ENCODE data around the gene UPK3A. TPM values are rescaled to one million over a fixed set of nuclear protein-coding genes. Genes with fewer than 3 reads are reported as not detected.

UPK3A gene
- total RNA-seq, 2 donors from 2014 or later = not detected

DNA sequence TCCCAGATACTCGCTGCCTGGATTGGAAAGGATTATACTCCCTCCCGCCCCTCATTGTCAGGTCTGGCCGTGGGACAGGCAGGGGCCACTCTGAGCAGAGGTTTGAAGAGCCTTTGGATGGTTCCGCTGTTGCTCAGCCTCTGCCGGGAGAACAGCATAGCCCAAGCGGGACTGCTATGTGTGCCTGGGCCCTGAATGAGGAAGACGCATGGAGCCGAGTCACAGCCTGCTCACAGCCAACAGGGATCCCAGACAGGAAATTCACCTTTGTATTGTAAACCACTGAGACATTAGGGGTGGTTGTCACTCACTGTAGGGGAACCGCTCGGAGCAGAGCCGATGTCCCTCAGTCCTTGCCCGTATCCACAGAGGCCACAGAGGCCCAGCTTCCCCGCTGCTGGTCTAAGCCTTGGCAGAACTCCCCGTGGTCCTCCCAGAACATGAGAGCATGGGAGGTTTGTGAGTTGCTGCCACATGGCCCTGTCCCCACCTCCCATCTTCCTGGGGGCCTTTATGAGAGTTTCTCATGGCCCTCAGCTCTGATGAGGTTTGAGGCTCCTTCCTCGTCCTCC, 14.3 kb downstream of the UPK3A start:
- WGBS, 2 experiments (ENCODE audit: insufficient coverage in 1 of 2, insufficient read length in 1 of 2) = 79 to 83% methylated on average over 9 to 15 of the region's 15 CpGs
- H3K4me3 ChIP-seq (ENCODE audit: low read length) = no peak overlapping the region
- H3K4me3 Mint-ChIP-seq = no peak overlapping the region
- H3K9me3 Mint-ChIP-seq = no peaks in the 10 kb centered on the region
- H3K36me3 ChIP-seq (ENCODE audit: control insufficient read depth, insufficient read depth, low read length) = no peaks in the 10 kb centered on the region
- TF ChIP-seq, protein P1, sequence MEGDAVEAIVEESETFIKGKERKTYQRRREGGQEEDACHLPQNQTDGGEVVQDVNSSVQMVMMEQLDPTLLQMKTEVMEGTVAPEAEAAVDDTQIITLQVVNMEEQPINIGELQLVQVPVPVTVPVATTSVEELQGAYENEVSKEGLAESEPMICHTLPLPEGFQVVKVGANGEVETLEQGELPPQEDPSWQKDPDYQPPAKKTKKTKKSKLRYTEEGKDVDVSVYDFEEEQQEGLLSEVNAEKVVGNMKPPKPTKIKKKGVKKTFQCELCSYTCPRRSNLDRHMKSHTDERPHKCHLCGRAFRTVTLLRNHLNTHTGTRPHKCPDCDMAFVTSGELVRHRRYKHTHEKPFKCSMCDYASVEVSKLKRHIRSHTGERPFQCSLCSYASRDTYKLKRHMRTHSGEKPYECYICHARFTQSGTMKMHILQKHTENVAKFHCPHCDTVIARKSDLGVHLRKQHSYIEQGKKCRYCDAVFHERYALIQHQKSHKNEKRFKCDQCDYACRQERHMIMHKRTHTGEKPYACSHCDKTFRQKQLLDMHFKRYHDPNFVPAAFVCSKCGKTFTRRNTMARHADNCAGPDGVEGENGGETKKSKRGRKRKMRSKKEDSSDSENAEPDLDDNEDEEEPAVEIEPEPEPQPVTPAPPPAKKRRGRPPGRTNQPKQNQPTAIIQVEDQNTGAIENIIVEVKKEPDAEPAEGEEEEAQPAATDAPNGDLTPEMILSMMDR (conservative IDR thresholded peaks at IDR 0.05) = no peak
- peaks cover 10% of the 10 kb centered on the region for H3K4me1 Mint-ChIP-seq
- peak; percentile 75 for DNase-seq
- H3K27ac Mint-ChIP-seq = peak overlapping the region; percentile 39
- no peak overlapping the region for H3K27ac ChIP-seq (ENCODE audit: low read depth, low read length)
- no peak overlapping the region for H3K9ac ChIP-seq (ENCODE audit: extremely low read depth, low read length, poor library complexity, severe bottlenecking)
- H3K4me1 ChIP-seq (ENCODE audit: control insufficient read depth, insufficient read depth, low read length) = no peaks in the 10 kb centered on the region
- H3K27me3 Mint-ChIP-seq (ENCODE audit: insufficient read depth) = peaks cover 4% of the 10 kb centered on the region
- H3K27me3 ChIP-seq (ENCODE audit: control insufficient read depth, insufficient read depth, low read length, poor library complexity, severe bottlenecking) = no peaks in the 10 kb centered on the region
- H3K36me3 Mint-ChIP-seq (ENCODE audit: low read depth) = no peaks in the 10 kb centered on the region
- H3K9me3 ChIP-seq (ENCODE audit: control insufficient read depth, low read length) = no peaks in the 10 kb centered on the region

DNA sequence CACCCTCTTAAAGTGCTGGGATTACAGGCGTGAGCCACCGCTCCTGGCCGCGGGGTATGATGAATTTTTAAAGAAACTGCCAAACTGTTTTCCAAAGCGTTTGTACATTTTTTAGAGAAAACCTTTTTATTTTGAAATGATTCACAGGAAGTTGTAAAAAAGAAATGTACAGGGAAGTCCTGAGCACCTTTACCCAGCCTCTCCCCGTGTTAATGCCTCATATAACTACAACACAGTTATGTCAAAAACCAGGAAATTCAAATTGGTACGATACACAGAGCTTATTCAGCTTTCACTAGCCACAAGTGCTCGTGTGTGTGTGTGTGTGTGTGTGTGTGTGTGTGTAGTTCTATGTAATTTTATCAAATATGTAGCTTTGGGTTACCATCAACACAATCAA, 18.0 kb downstream of the UPK3A start:
- H3K4me3 Mint-ChIP-seq = no peak overlapping the region
- Histone ChIP-seq H3K4me3 (ENCODE audit: low read length) (no peak overlapping the region), H3K4me1 (ENCODE audit: control insufficient read depth, insufficient read depth, low read length) (no peaks in the 10 kb centered on the region), H3K9me3 (ENCODE audit: control insufficient read depth, low read length) (no peaks in the 10 kb centered on the region), H3K36me3 (ENCODE audit: control insufficient read depth, insufficient read depth, low read length) (no peaks in the 10 kb centered on the region), H3K9ac (ENCODE audit: extremely low read depth, low read length, poor library complexity, severe bottlenecking) (no peak overlapping the region), H3K27me3 (ENCODE audit: control insufficient read depth, insufficient read depth, low read length, poor library complexity, severe bottlenecking) (no peaks in the 10 kb centered on the region), H3K27ac (ENCODE audit: low read depth, low read length) (no peak overlapping the region)
- TF ChIP-seq, protein P1 (conservative IDR thresholded peaks at IDR 0.05) = no peak
- no peaks in the 10 kb centered on the region for H3K36me3 Mint-ChIP-seq (ENCODE audit: low read depth)
- no peaks in the 10 kb centered on the region for H3K27me3 Mint-ChIP-seq (ENCODE audit: insufficient read depth)
- no peak overlapping the region for H3K27ac Mint-ChIP-seq
- WGBS, 2 experiments (ENCODE audit: insufficient coverage in 1 of 2, insufficient read length in 1 of 2) = 94 to 99% methylated on average over 5 to 6 of the region's 8 CpGs
- no peaks in the 10 kb centered on the region for H3K9me3 Mint-ChIP-seq
- H3K4me1 Mint-ChIP-seq = peaks cover 10% of the 10 kb centered on the region
- no peak for DNase-seq

DNA sequence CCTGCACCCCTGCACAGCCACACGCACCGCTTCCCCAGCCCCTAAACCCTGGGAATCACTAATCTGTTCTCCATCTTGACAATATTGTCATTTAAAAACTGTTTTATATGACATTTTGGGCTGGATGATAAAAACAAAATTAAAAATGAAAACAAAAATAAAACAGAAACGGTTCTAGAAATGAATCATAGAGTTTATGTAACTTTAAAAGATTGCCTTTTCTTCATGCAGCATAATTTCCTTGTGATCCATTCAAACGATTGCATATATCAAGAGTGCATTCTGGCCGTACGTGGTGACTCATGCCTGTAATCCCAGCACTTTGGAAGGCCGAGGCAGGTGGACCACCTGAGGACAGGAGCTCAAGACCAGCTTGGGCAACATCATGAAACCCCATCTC, 18.4 kb downstream of the UPK3A start:
- H3K36me3 ChIP-seq (ENCODE audit: control insufficient read depth, insufficient read depth, low read length) = no peaks in the 10 kb centered on the region
- Mint-ChIP-seq H3K4me1 (peaks cover 10% of the 10 kb centered on the region), H3K4me3 (no peak overlapping the region), H3K36me3 (ENCODE audit: low read depth) (no peaks in the 10 kb centered on the region), H3K27me3 (ENCODE audit: insufficient read depth) (no peaks in the 10 kb centered on the region), H3K9me3 (no peaks in the 10 kb centered on the region), H3K27ac (no peak overlapping the region)
- TF ChIP-seq, protein P1 (conservative IDR thresholded peaks at IDR 0.05) = no peak
- WGBS, 2 experiments (ENCODE audit: insufficient coverage in 1 of 2, insufficient read length in 1 of 2) = 92 to 96% methylated on average over 4 to 7 of the region's 7 CpGs
- no peak for DNase-seq
- no peaks in the 10 kb centered on the region for H3K9me3 ChIP-seq (ENCODE audit: control insufficient read depth, low read length)
- no peak overlapping the region for H3K4me3 ChIP-seq (ENCODE audit: low read length)
- H3K27me3 ChIP-seq (ENCODE audit: control insufficient read depth, insufficient read depth, low read length, poor library complexity, severe bottlenecking) = no peaks in the 10 kb centered on the region
- H3K9ac ChIP-seq (ENCODE audit: extremely low read depth, low read length, poor library complexity, severe bottlenecking) = no peak overlapping the region
- H3K27ac ChIP-seq (ENCODE audit: low read depth, low read length) = no peak overlapping the region
- no peaks in the 10 kb centered on the region for H3K4me1 ChIP-seq (ENCODE audit: control insufficient read depth, insufficient read depth, low read length)

Measured in endodermal cell (in vitro differentiated cells).